Measurements from ENCODE around the gene RNF8. TPM values are rescaled to one million over a fixed set of nuclear protein-coding genes. Genes with fewer than 3 reads are reported as not detected.
A peak's percentile ranks its signal among the peaks of the same experiment; 100 is the strongest.

Gene RNF8
- total and polyA plus RNA-seq, 7 donors = 9.4 to 28.5 (median 12.7) TPM

DNA sequence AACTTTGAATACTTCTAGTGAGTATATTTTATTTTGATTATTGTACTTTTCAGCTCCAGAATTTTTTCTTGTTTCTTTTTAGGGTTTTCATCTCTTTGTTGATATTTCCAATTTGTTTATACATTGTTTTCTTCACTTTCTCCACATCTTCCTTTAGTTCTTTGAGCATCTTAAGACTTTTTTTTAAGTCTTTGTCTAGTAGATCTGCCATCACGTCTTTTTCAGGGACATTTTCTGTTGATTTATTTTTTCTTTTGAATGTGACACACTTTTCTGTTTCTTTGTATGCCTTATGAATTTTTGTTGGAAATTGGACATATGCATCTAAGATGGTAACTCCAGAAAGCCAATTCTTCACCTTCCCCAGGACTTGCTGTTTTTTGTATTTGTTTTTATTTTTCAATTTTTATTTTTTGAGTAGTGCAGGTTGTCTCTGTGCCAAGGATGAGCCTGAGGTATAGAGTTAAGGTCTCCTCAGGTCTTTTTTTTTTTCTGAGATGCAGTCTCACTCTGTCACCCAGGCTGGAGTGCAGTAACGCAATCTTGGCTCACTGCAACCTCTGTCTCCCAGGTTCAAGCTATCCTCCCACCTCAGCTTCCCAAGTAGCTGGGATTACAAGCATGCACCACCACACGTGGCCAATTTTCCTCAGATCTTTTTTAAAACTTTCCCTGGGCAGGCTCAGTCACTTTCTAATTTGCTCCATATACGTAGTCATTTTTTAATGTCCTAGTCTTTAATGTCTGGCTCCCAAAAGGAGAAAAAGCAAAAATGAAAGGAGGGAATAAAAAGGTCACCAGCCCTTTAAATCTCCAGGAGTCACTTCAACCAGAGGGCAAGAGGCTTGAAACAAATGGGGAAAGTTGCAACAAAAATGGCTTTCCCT, 72.5 kb downstream of the RNF8 start:
- H3K36me3 ChIP-seq (ENCODE audit: insufficient read depth in 1 of 2, low read depth in 1 of 2) = no peaks in the 10 kb centered on the region
- no peaks in the 10 kb centered on the region for H3K4me1 ChIP-seq
- DNase-seq (no peak), ATAC-seq (no peak)
- TF ChIP-seq, protein P1, sequence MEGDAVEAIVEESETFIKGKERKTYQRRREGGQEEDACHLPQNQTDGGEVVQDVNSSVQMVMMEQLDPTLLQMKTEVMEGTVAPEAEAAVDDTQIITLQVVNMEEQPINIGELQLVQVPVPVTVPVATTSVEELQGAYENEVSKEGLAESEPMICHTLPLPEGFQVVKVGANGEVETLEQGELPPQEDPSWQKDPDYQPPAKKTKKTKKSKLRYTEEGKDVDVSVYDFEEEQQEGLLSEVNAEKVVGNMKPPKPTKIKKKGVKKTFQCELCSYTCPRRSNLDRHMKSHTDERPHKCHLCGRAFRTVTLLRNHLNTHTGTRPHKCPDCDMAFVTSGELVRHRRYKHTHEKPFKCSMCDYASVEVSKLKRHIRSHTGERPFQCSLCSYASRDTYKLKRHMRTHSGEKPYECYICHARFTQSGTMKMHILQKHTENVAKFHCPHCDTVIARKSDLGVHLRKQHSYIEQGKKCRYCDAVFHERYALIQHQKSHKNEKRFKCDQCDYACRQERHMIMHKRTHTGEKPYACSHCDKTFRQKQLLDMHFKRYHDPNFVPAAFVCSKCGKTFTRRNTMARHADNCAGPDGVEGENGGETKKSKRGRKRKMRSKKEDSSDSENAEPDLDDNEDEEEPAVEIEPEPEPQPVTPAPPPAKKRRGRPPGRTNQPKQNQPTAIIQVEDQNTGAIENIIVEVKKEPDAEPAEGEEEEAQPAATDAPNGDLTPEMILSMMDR (IDR thresholded peaks at IDR 0.05) = no peak
- H3K27ac ChIP-seq = no peak overlapping the region
- 72 to 77% (median 74%) methylated on average over 4 of the region's 4 CpGs for WGBS, 3 donors
- H3K4me3 ChIP-seq = no peak overlapping the region
- intact Hi-C loops (cut with DNase I) = no loop called here
- no peaks in the 10 kb centered on the region for H3K27me3 ChIP-seq (ENCODE audit: insufficient read depth in 3 of 3, low read length in 2 of 3)
- no peaks in the 10 kb centered on the region for H3K9me3 ChIP-seq

DNA sequence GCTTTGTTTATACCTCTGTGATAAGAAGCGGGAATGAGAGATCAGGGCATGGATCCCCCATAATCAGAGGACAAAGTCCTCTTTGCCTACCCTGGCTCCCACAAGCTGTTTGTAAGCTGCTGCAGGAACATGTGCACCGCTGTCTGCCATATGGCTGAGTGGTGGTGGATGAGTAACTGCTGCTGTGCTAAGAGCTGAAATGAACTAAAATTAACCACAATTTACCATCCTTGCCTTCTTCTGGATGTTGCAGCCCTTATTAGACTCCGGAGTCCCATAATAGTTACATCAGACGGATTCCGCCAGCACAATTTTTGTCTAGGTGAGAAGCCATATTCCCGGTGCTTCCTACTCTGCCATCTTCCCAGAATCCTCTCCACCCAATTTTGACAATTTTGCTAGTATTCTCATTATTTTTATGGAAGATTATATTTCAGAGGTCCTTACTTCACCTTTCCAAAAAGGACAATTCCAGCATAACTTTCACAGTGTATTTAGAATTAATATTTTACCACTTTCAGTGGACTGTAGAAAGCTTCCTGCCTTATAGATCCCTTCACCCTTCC, 73.2 kb downstream of the RNF8 start:
- TF ChIP-seq, protein P1 (IDR thresholded peaks at IDR 0.05) = no peak
- H3K4me1 ChIP-seq = no peaks in the 10 kb centered on the region
- no peaks in the 10 kb centered on the region for H3K27me3 ChIP-seq (ENCODE audit: insufficient read depth in 3 of 3, low read length in 2 of 3)
- no peaks in the 10 kb centered on the region for H3K9me3 ChIP-seq
- 82 to 91% (median 90%) methylated on average over 6 of the region's 6 CpGs for whole genome bisulfite sequencing, 3 donors
- no peak overlapping the region for H3K27ac ChIP-seq
- H3K4me3 ChIP-seq = no peak overlapping the region
- DNase-seq = no peak
- H3K36me3 ChIP-seq (ENCODE audit: insufficient read depth in 1 of 2, low read depth in 1 of 2) = no peaks in the 10 kb centered on the region
- intact Hi-C loops (cut with DNase I) = no loop called here
- no peak for ATAC-seq

DNA sequence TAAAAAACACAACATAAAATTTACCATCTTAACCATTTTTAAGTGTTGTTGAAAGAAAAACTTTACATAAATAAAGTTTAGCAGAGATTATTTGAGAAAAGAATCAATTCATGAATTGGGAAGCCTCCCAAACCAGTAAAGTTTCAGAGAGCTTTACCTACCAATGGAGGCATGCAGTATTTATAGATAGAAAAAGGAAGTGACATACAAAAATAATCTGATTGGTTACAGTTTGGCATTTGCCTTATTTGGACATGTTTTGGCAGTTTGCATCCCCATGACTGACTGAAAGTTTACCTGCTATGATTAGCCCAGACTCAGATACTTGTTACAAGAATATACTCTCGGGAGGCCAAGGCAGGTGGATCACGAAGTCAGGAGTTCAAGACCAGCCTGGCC, 75.6 kb downstream of the RNF8 start:
- Histone ChIP-seq H3K4me1 (peaks cover 3% of the 10 kb centered on the region), H3K27me3 (ENCODE audit: insufficient read depth in 3 of 3, low read length in 2 of 3) (no peaks in the 10 kb centered on the region), H3K27ac (no peak overlapping the region), H3K4me3 (no peak overlapping the region), H3K9me3 (no peaks in the 10 kb centered on the region), H3K36me3 (ENCODE audit: insufficient read depth in 1 of 2, low read depth in 1 of 2) (no peaks in the 10 kb centered on the region)
- DNase-seq (no peak), ATAC-seq (no peak)
- TF ChIP-seq, protein P1 (IDR thresholded peaks at IDR 0.05) = no peak
- WGBS, 3 donors = 79 to 82% (median 82%) methylated on average over 2 of the region's 2 CpGs
- intact Hi-C loops (cut with DNase I) = no loop called here

DNA sequence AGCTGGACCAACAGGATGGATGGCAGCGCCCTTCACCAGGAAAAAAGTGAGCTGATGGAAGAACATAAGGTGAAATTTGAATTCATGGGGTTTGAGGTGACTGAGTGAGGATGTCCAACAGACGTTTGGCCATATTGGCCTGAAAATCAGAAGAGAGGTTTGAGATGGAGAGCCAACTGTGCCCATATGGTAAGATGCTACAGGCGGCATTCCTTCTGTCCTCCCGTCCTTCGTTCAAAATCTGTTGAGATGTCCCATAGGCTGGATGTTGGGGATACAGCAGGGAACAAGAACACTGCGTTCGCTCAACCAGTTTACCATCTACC, 78.8 kb downstream of the RNF8 start:
- TF ChIP-seq, protein P1 (IDR thresholded peaks at IDR 0.05) = no peak
- Histone ChIP-seq H3K36me3 (ENCODE audit: insufficient read depth in 1 of 2, low read depth in 1 of 2) (peaks cover 0 to 21% of the 10 kb centered on the region in 2 donors), H3K27me3 (ENCODE audit: insufficient read depth in 3 of 3, low read length in 2 of 3) (no peaks in the 10 kb centered on the region), H3K9me3 (no peaks in the 10 kb centered on the region), H3K4me1 (peaks cover 3% of the 10 kb centered on the region), H3K27ac (peak overlapping the region; percentile 89), H3K4me3 (peak overlapping the region; percentile 88)
- intact Hi-C loops (cut with DNase I) = loop anchor here in 1 of 2 donors (5.0 kb wide), 1 partner anchor 210 kb away; no protein-coding TSS in a partner anchor
- 10 to 11% (median 10%) methylated on average over 7 of the region's 7 CpGs for WGBS, 3 donors
- ATAC-seq (peak in 3 of 4 donors; percentile 1 to 38 (median 1)), DNase-seq (no peak)

Measured in psoas muscle (tissue), 8 donors.